ENCODE results near the gene ACAN. TPM values are rescaled to one million over a fixed set of nuclear protein-coding genes. Genes with fewer than 3 reads are reported as not detected.

ACAN gene
- total and polyA plus RNA-seq, 2 of the 8 experiments (the other 6 are each of a cell fraction or from before 2014, with no cell fraction given): 0.71 to 0.73 TPM

- H3K27me3 ChIP-seq (replicated peaks in 1 of 4; ENCODE audit: control insufficient read depth in 3 of 4, extremely low read depth in 1 of 4, insufficient read depth in 3 of 4, low read length in 3 of 4): no peaks in the 10 kb centered on the region; a peak in 1 of 7 replicates
- ChIA-PET POLR2A (ENCODE audit: partially characterized antibody) (interaction anchor here (1.2 to 1.9 kb wide), 2 partner anchors 169 to 175 kb away, joined by 3 to 6 read pairs; no protein-coding TSS in a partner anchor), CTCF (ENCODE audit: partially characterized antibody) (interaction anchor here (0.6 to 4.3 kb wide), 19 partner anchors 8 to 350 kb away, joined by 3 to 114 read pairs (median 5); partner anchors contain the start of gene ACAN)
- H2AFZ ChIP-seq (ENCODE audit: low read length): no peak overlapping the region
- H3K23ac ChIP-seq (ENCODE audit: insufficient read length): no peak overlapping the region
- H3K79me1 ChIP-seq (ENCODE audit: low read depth, low read length): no peaks in the 10 kb centered on the region
- DNase-seq (ENCODE audit: low read depth in 1 of 2, low spot score in 2 of 2): no peak
- no peak overlapping the region for H3K4me3 ChIP-seq (ENCODE audit: extremely low read depth in 1 of 4, insufficient read depth in 2 of 4, low read depth in 3 of 4, low read length in 4 of 4)
- H4K20me1 ChIP-seq (replicated peaks in 1 of 2; ENCODE audit: control insufficient read depth in 1 of 2, insufficient read depth in 2 of 2, low read length in 2 of 2): no peaks in the 10 kb centered on the region
- H3K9me3 ChIP-seq (ENCODE audit: insufficient read depth in 2 of 2, low read depth in 1 of 2, low read length in 1 of 2): no peaks in the 10 kb centered on the region
- H3K23me2 ChIP-seq (ENCODE audit: low read depth, low read length): no peaks in the 10 kb centered on the region; the same call in 1 of the 2 replicates
- WGBS, 2 experiments (ENCODE audit: extremely low coverage in 1 of 2, insufficient coverage in 1 of 2, insufficient read length in 1 of 2, insufficient replicate concordance in 2 of 2, low coverage in 1 of 2, low lambda C conversion rate in 2 of 2, missing lambda C conversion rate in 1 of 2): 77% methylated on average over 12 of the region's 12 CpGs; no CpG with 5 or more reads in 1 of the 2 experiments
- no peak overlapping the region for H3K56ac ChIP-seq (replicated peaks; ENCODE audit: insufficient read length, low read depth, low read length)
- FAIRE-seq: no peak
- no peak overlapping the region for H2BK20ac ChIP-seq (ENCODE audit: low read length)
- no peak overlapping the region for H2BK120ac ChIP-seq (replicated peaks; ENCODE audit: low read depth, low read length)
- H4K91ac ChIP-seq (replicated peaks; ENCODE audit: insufficient read length, low read length): no peak overlapping the region
- no peak overlapping the region for H2BK15ac ChIP-seq (ENCODE audit: low read length)
- no peaks in the 10 kb centered on the region for H3K79me2 ChIP-seq (ENCODE audit: control insufficient read depth in 1 of 2, insufficient read depth in 2 of 2, low read length in 2 of 2)
- no peaks in the 10 kb centered on the region for H3K36me3 ChIP-seq (ENCODE audit: control insufficient read depth in 2 of 4, insufficient read depth in 4 of 4, low read length in 3 of 4)
- H3K4me1 ChIP-seq (replicated peaks in 1 of 4; ENCODE audit: control insufficient read depth in 3 of 4, insufficient read depth in 4 of 4, low read length in 3 of 4): no peaks in the 10 kb centered on the region
- H4K5ac ChIP-seq (ENCODE audit: insufficient read length, low read depth, low read length): no peak overlapping the region
- H3K27ac ChIP-seq (ENCODE audit: low read depth, low read length): no peak overlapping the region
- no peak overlapping the region for H4K8ac ChIP-seq (ENCODE audit: extremely low read depth, insufficient read depth, low read length)
- H3K9ac ChIP-seq (replicated peaks in 1 of 4; ENCODE audit: extremely low read depth in 1 of 4, low read depth in 3 of 4, low read length in 3 of 4): no peak overlapping the region
- H2BK12ac ChIP-seq (ENCODE audit: low read depth, low read length): no peak overlapping the region
- no peak overlapping the region for H3K18ac ChIP-seq (ENCODE audit: extremely low read depth, low read length)
- no peak overlapping the region for H3K4me2 ChIP-seq (ENCODE audit: insufficient read depth in 1 of 2, low read depth in 2 of 2, low read length in 2 of 2)
- no peak overlapping the region for H3K4ac ChIP-seq (replicated peaks; ENCODE audit: insufficient read length, low read depth, low read length)
- H2AK5ac ChIP-seq (ENCODE audit: low read depth, low read length): no peak overlapping the region
- H3K14ac ChIP-seq (ENCODE audit: insufficient read length): no peak overlapping the region
- H2BK5ac ChIP-seq (ENCODE audit: low read depth, low read length): no peak overlapping the region
- TF ChIP-seq POLR2A (IDR thresholded peaks at IDR 0.05; ENCODE audit: control extremely low read depth in 1 of 2, low read depth in 2 of 2, low read length in 2 of 2) (no peak), SP2 (IDR thresholded peaks at IDR 0.05; ENCODE audit: low read length) (no peak), SIX5 (IDR thresholded peaks at IDR 0.05; ENCODE audit: low read depth, low read length) (no peak), SRF (IDR thresholded peaks at IDR 0.05; ENCODE audit: low read depth, low read length) (no peak), CTCF (IDR thresholded peaks at IDR 0.05; ENCODE audit: control extremely low read depth in 1 of 3, insufficient read depth in 1 of 3, low read depth in 1 of 3, low read length in 3 of 3) (no peak), CHD2 (IDR thresholded peaks at IDR 0.05; ENCODE audit: low read length) (no peak), GTF2F1 (IDR thresholded peaks at IDR 0.05; ENCODE audit: borderline replicate concordance, low read depth, low read length) (no peak), SAP30 (IDR thresholded peaks at IDR 0.05; ENCODE audit: insufficient read depth, insufficient replicate concordance, low read length) (no peak), SUZ12 (IDR thresholded peaks at IDR 0.05; ENCODE audit: low read length) (no peak), JUND (IDR thresholded peaks at IDR 0.05; ENCODE audit: low read length) (no peak)
Observed at GRCh38 chr15:88832820-88833730, 29.8 kb downstream of the ACAN start.
